Measurements from ENCODE around the gene LPP.
"Not testable (repeated sequence)": the region's sequence is repeated elsewhere in the genome, so short reads cannot be mapped to it uniquely, and the experiment has no call there.

Gene LPP

DNA sequence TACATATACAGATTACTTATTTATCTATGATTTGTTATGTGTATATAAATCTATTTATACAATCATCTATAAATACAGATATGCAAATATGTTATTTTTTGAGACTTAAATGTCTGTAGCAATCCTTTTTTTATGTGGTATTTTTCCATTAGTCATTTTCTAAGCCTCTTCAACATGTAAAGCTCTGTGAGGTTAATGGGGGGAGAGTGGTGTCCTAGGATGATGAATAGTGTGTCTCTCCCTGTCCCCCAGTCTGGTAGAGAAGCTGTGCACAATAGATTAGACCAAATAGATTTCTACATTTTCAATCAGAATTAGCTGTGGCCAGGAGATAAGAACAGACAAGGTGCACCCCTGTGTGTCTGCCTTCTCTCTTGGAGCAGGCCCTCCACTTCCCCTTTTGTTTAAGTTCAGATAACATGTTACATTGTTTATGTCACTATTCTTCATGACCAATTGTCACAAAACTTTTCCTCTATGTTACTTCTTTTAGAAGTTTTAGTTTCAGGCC is 453.9 kb downstream of the LPP start:
- Histone ChIP-seq H3K79me1 (ENCODE audit: low read length) (no peaks in the 10 kb centered on the region), H4K5ac (ENCODE audit: low read length) (no peak overlapping the region), H3K9ac (ENCODE audit: low read length) (no peak overlapping the region), H3K18ac (ENCODE audit: low read length) (no peak overlapping the region), H2AK5ac (ENCODE audit: low read length) (no peak overlapping the region), H3K79me2 (ENCODE audit: control insufficient read depth, insufficient read depth, low read length) (no peaks in the 10 kb centered on the region), H3K27ac (ENCODE audit: low read depth, low read length) (no peak overlapping the region), H3K4me3 (ENCODE audit: low read length) (no peak overlapping the region), H3K4ac (ENCODE audit: low read depth, low read length) (no peak overlapping the region), H2BK120ac (ENCODE audit: low read depth, low read length) (no peak overlapping the region), H4K8ac (ENCODE audit: low read depth, low read length) (no peak overlapping the region), H3K4me1 (ENCODE audit: control insufficient read depth, low read depth, low read length) (no peaks in the 10 kb centered on the region), H2BK15ac (replicated peaks; ENCODE audit: low read depth) (no peak overlapping the region), H2BK5ac (ENCODE audit: low read length) (no peak overlapping the region), H3K27me3 (ENCODE audit: insufficient read depth, low read length, poor library complexity) (no peaks in the 10 kb centered on the region), H3K4me2 (ENCODE audit: low read length) (no peak overlapping the region), H3K36me3 (ENCODE audit: control insufficient read depth, insufficient read depth, low read length) (peaks cover 4% of the 10 kb centered on the region), H3K23ac (ENCODE audit: low read length) (no peak overlapping the region), H3K56ac (ENCODE audit: low read length) (no peak overlapping the region)
- DNase-seq = no peak

- no peak overlapping the region for H3K4ac ChIP-seq (ENCODE audit: low read depth, low read length)
- no peak overlapping the region for H3K4me2 ChIP-seq (ENCODE audit: low read length)
- no peak for DNase-seq
- no peak overlapping the region for H3K27ac ChIP-seq (ENCODE audit: low read depth, low read length)
- no peak overlapping the region for H4K5ac ChIP-seq (ENCODE audit: low read length)
- peaks cover 4% of the 10 kb centered on the region for H3K36me3 ChIP-seq (ENCODE audit: control insufficient read depth, insufficient read depth, low read length)
- no peak overlapping the region for H3K4me3 ChIP-seq (ENCODE audit: low read length)
- no peak overlapping the region for H2AK5ac ChIP-seq (ENCODE audit: low read length)
- H3K9ac ChIP-seq (ENCODE audit: low read length) = no peak overlapping the region
- no peak overlapping the region for H2BK120ac ChIP-seq (ENCODE audit: low read depth, low read length)
- no peaks in the 10 kb centered on the region for H3K79me1 ChIP-seq (ENCODE audit: low read length)
- no peak overlapping the region for H2BK15ac ChIP-seq (replicated peaks; ENCODE audit: low read depth)
- no peak overlapping the region for H4K8ac ChIP-seq (ENCODE audit: low read depth, low read length)
- H3K23ac ChIP-seq (ENCODE audit: low read length) = no peak overlapping the region
- H3K18ac ChIP-seq (ENCODE audit: low read length) = no peak overlapping the region
- no CpG with 5 or more reads among the region's 3 CpGs for WGBS (ENCODE audit: extremely low coverage, insufficient coverage, low lambda C conversion rate)
- no peak overlapping the region for H3K56ac ChIP-seq (ENCODE audit: low read length)
- no peak overlapping the region for H2BK5ac ChIP-seq (ENCODE audit: low read length)
- no peaks in the 10 kb centered on the region for H3K4me1 ChIP-seq (ENCODE audit: control insufficient read depth, low read depth, low read length)
- H3K27me3 ChIP-seq (ENCODE audit: insufficient read depth, low read length, poor library complexity) = no peaks in the 10 kb centered on the region
- no peaks in the 10 kb centered on the region for H3K79me2 ChIP-seq (ENCODE audit: control insufficient read depth, insufficient read depth, low read length)
Observed at GRCh38 chr3:188608401-188608800, 454.4 kb downstream of the LPP start.

DNA sequence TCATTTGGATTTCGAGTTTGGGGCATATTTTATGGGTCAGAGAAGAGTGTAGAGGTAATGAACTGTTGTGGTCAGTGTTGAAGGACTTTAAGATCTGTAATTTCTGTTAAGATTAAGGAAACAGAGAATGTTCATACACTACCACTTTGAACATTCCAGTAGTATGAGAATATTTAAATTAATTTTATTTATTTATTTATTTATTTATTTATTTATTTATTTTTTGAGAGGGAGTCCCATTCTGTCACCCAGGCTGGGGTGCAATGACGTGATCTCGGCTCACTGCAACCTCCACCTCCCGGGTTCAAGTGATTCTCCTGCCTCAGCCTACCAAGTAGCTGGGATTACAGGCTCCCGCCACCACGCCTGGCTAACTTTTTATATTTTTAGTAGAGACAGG is 459.8 kb downstream of the LPP start:
- H4K8ac ChIP-seq (ENCODE audit: low read depth, low read length); H3K27ac ChIP-seq (ENCODE audit: low read depth, low read length); H2BK120ac ChIP-seq (ENCODE audit: low read depth, low read length); H3K79me2 ChIP-seq (ENCODE audit: control insufficient read depth, insufficient read depth, low read length); DNase-seq; H3K9ac ChIP-seq (ENCODE audit: low read length); H3K23ac ChIP-seq (ENCODE audit: low read length); H3K4me3 ChIP-seq (ENCODE audit: low read length); H3K56ac ChIP-seq (ENCODE audit: low read length); H2BK15ac ChIP-seq (replicated peaks; ENCODE audit: low read depth); H2BK5ac ChIP-seq (ENCODE audit: low read length); H3K4ac ChIP-seq (ENCODE audit: low read depth, low read length); H3K4me2 ChIP-seq (ENCODE audit: low read length); H3K27me3 ChIP-seq (ENCODE audit: insufficient read depth, low read length, poor library complexity); H3K18ac ChIP-seq (ENCODE audit: low read length); H3K79me1 ChIP-seq (ENCODE audit: low read length); H3K4me1 ChIP-seq (ENCODE audit: control insufficient read depth, low read depth, low read length); H2AK5ac ChIP-seq (ENCODE audit: low read length); H3K36me3 ChIP-seq (ENCODE audit: control insufficient read depth, insufficient read depth, low read length); H4K5ac ChIP-seq (ENCODE audit: low read length): not testable (repeated sequence)
- WGBS (ENCODE audit: extremely low coverage, insufficient coverage, low lambda C conversion rate) = no CpG with 5 or more reads among the region's 6 CpGs

DNA sequence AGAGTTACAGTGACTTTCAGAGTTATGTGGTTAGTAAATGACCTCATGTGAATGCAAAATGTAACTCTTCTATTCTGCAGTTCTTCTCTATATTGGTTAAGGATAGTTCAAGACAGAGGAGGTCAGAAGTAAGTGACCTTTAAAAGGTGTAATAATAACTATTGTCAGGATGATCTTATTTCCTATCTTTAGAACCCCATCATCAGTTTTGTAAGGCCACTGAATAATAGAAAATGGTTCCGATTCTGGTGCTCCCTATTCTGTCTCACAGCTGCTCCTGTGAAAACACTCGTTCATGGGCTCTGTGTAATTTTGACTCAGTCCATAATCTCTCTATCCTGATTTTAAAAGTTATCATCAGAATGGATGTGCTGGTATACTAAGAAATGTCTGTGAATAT is 463.3 kb downstream of the LPP start:
- H4K5ac ChIP-seq (ENCODE audit: low read length) = no peak overlapping the region
- H3K9ac ChIP-seq (ENCODE audit: low read length) = no peak overlapping the region
- H3K4me3 ChIP-seq (ENCODE audit: low read length) = no peak overlapping the region
- H3K79me2 ChIP-seq (ENCODE audit: control insufficient read depth, insufficient read depth, low read length) = no peaks in the 10 kb centered on the region
- no peaks in the 10 kb centered on the region for H3K4me1 ChIP-seq (ENCODE audit: control insufficient read depth, low read depth, low read length)
- H2BK120ac ChIP-seq (ENCODE audit: low read depth, low read length) = no peak overlapping the region
- no CpG with 5 or more reads among the region's 2 CpGs for WGBS (ENCODE audit: extremely low coverage, insufficient coverage, low lambda C conversion rate)
- no peak for DNase-seq
- no peaks in the 10 kb centered on the region for H3K79me1 ChIP-seq (ENCODE audit: low read length)
- H2AK5ac ChIP-seq (ENCODE audit: low read length) = no peak overlapping the region
- no peaks in the 10 kb centered on the region for H3K36me3 ChIP-seq (ENCODE audit: control insufficient read depth, insufficient read depth, low read length)
- H3K27ac ChIP-seq (ENCODE audit: low read depth, low read length) = no peak overlapping the region
- no peaks in the 10 kb centered on the region for H3K27me3 ChIP-seq (ENCODE audit: insufficient read depth, low read length, poor library complexity)
- no peak overlapping the region for H3K56ac ChIP-seq (ENCODE audit: low read length)
- no peak overlapping the region for H3K23ac ChIP-seq (ENCODE audit: low read length)
- no peak overlapping the region for H3K4me2 ChIP-seq (ENCODE audit: low read length)
- H3K4ac ChIP-seq (ENCODE audit: low read depth, low read length) = no peak overlapping the region
- no peak overlapping the region for H2BK15ac ChIP-seq (replicated peaks; ENCODE audit: low read depth)
- H4K8ac ChIP-seq (ENCODE audit: low read depth, low read length) = no peak overlapping the region
- no peak overlapping the region for H2BK5ac ChIP-seq (ENCODE audit: low read length)
- no peak overlapping the region for H3K18ac ChIP-seq (ENCODE audit: low read length)

- Histone ChIP-seq H4K5ac (ENCODE audit: low read length) (no peak overlapping the region), H2BK120ac (ENCODE audit: low read depth, low read length) (no peak overlapping the region), H3K18ac (ENCODE audit: low read length) (no peak overlapping the region), H2BK15ac (replicated peaks; ENCODE audit: low read depth) (no peak overlapping the region), H3K23ac (ENCODE audit: low read length) (no peak overlapping the region), H3K79me1 (ENCODE audit: low read length) (no peaks in the 10 kb centered on the region), H3K4me2 (ENCODE audit: low read length) (no peak overlapping the region), H3K27me3 (ENCODE audit: insufficient read depth, low read length, poor library complexity) (no peaks in the 10 kb centered on the region), H3K56ac (ENCODE audit: low read length) (no peak overlapping the region), H3K4me3 (ENCODE audit: low read length) (no peak overlapping the region), H4K8ac (ENCODE audit: low read depth, low read length) (no peak overlapping the region), H3K4me1 (ENCODE audit: control insufficient read depth, low read depth, low read length) (no peaks in the 10 kb centered on the region), H3K27ac (ENCODE audit: low read depth, low read length) (no peak overlapping the region), H3K36me3 (ENCODE audit: control insufficient read depth, insufficient read depth, low read length) (no peaks in the 10 kb centered on the region), H2BK5ac (ENCODE audit: low read length) (no peak overlapping the region), H3K79me2 (ENCODE audit: control insufficient read depth, insufficient read depth, low read length) (no peaks in the 10 kb centered on the region), H3K9ac (ENCODE audit: low read length) (no peak overlapping the region), H3K4ac (ENCODE audit: low read depth, low read length) (no peak overlapping the region), H2AK5ac (ENCODE audit: low read length) (no peak overlapping the region)
- 100% methylated on average over 1 of the region's 5 CpGs for WGBS (ENCODE audit: extremely low coverage, insufficient coverage, low lambda C conversion rate)
- no peak for DNase-seq
Observed at GRCh38 chr3:188617988-188618701, 464.2 kb downstream of the LPP start.

DNA sequence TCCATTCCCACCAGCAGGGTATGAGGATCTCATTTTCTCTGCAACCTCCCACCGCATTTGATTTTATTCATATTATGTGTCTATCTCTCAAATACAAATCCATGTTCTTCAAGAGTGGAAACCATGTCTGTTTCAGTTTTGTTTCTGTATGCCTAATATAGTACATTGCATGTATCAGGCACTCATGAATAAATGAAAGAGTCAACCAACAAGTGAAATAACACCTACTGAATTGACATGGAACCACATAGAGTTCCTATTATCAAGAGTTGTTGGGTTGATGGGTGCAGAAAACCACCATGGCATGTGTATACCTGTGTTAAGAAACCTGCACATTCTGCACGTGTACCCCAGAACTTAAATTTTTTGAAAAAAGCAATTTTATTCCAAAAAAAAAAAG is 466.8 kb downstream of the LPP start:
- no peak overlapping the region for H2AK5ac ChIP-seq (ENCODE audit: low read length)
- H3K27me3 ChIP-seq (ENCODE audit: insufficient read depth, low read length, poor library complexity) = no peaks in the 10 kb centered on the region
- no peak overlapping the region for H3K4me2 ChIP-seq (ENCODE audit: low read length)
- no peak overlapping the region for H3K4me3 ChIP-seq (ENCODE audit: low read length)
- no CpG with 5 or more reads among the region's 2 CpGs for WGBS (ENCODE audit: extremely low coverage, insufficient coverage, low lambda C conversion rate)
- H3K56ac ChIP-seq (ENCODE audit: low read length) = no peak overlapping the region
- H3K4ac ChIP-seq (ENCODE audit: low read depth, low read length) = no peak overlapping the region
- no peaks in the 10 kb centered on the region for H3K79me1 ChIP-seq (ENCODE audit: low read length)
- H3K36me3 ChIP-seq (ENCODE audit: control insufficient read depth, insufficient read depth, low read length) = no peaks in the 10 kb centered on the region
- no peaks in the 10 kb centered on the region for H3K4me1 ChIP-seq (ENCODE audit: control insufficient read depth, low read depth, low read length)
- no peak overlapping the region for H3K9ac ChIP-seq (ENCODE audit: low read length)
- H2BK120ac ChIP-seq (ENCODE audit: low read depth, low read length) = no peak overlapping the region
- no peaks in the 10 kb centered on the region for H3K79me2 ChIP-seq (ENCODE audit: control insufficient read depth, insufficient read depth, low read length)
- DNase-seq = no peak
- H3K27ac ChIP-seq (ENCODE audit: low read depth, low read length) = no peak overlapping the region
- H2BK15ac ChIP-seq (replicated peaks; ENCODE audit: low read depth) = no peak overlapping the region
- no peak overlapping the region for H4K8ac ChIP-seq (ENCODE audit: low read depth, low read length)
- H2BK5ac ChIP-seq (ENCODE audit: low read length) = no peak overlapping the region
- H3K18ac ChIP-seq (ENCODE audit: low read length) = no peak overlapping the region
- H4K5ac ChIP-seq (ENCODE audit: low read length) = no peak overlapping the region
- no peak overlapping the region for H3K23ac ChIP-seq (ENCODE audit: low read length)
